Naive thymus-derived CD4-positive, alpha-beta T cell (primary cell): ENCODE measurements around the gene KSR2. TPM values are rescaled to one million over a fixed set of nuclear protein-coding genes. Genes with fewer than 3 reads are reported as not detected.
A peak's percentile ranks its signal among the peaks of the same experiment; 100 is the strongest.

Source experiments
- ATAC-seq: fragments of 150-1000 bp; cut with Tn5 transposase; 2 replicates; pipeline ENCODE4 v1.10.0; 2021; ENCODE audit warnings: mild to moderate bottlenecking, moderate library complexity
- CTCF ChIA-PET: fragments of 350-600 bp; sonication (Branson Sonifier 250); formaldehyde crosslinking; loops from one replicate; lab custom pipeline; 2021; ENCODE audit warnings: antibody characterized with exemption; lab: Charles Lee
- POLR2A ChIA-PET: fragments of 350-600 bp; sonication (Branson Sonifier 250); formaldehyde crosslinking; loops from one replicate; lab custom pipeline; 2021; ENCODE audit warnings: antibody characterized with exemption, inconsistent platforms; lab: Charles Lee
- DNase-seq, 9 donors: peaks; one replicate each; pipeline versions ENCODE4 v3.0.0 to v3.0.0-alpha.2; 2020 to 2022; ENCODE audit warnings: mixed read lengths in 1 of 9
- H3K27ac ChIP-seq: one replicate; pipeline ENCODE4 v1.7.0; 2013; ENCODE audit warnings: mild to moderate bottlenecking, low read depth, low read length, moderate library complexity
- H3K27me3 ChIP-seq, 2 donors: one replicate each; pipeline ENCODE4 v1.7.0; 2013; ENCODE audit warnings: low read length in 2 of 2, mild to moderate bottlenecking in 2 of 2, moderate library complexity in 2 of 2; ENCODE audit not compliant: control insufficient read depth in 2 of 2, insufficient read depth in 2 of 2
- H3K36me3 ChIP-seq, 3 experiments: 1 replicate in 2 of 3; 2 replicates in 1 of 3; pipeline ENCODE4 v1.7.0; 2013; ENCODE audit warnings: low read length in 3 of 3, mild to moderate bottlenecking in 3 of 3, moderate library complexity in 1 of 3; ENCODE audit not compliant: insufficient read depth in 3 of 3, control insufficient read depth in 2 of 3
- H3K4me1 ChIP-seq, 2 donors: one replicate each; pipeline ENCODE4 v1.7.0; 2013; ENCODE audit warnings: low read length in 2 of 2, mild to moderate bottlenecking in 2 of 2, moderate library complexity in 1 of 2; ENCODE audit not compliant: control insufficient read depth in 2 of 2, insufficient read depth in 2 of 2
- H3K4me3 ChIP-seq: 2 replicates; pipeline ENCODE4 v1.7.0; 2013; ENCODE audit warnings: mild to moderate bottlenecking, low read length
- H3K9me3 ChIP-seq, 3 experiments: 1 replicate in 2 of 3; 2 replicates in 1 of 3; pipeline ENCODE4 v1.7.0; 2013; ENCODE audit warnings: low read length in 3 of 3; ENCODE audit not compliant: control insufficient read depth in 2 of 3
- H3K27ac Mint-ChIP-seq, 9 donors: one replicate each; pipeline ENCODE4 v1.8.0; 2020 to 2022; ENCODE audit warnings: mixed read lengths in 9 of 9, mild to moderate bottlenecking in 8 of 9, moderate library complexity in 5 of 9, inconsistent platforms in 2 of 9
- H3K27me3 Mint-ChIP-seq, 5 donors: one replicate each; pipeline ENCODE4 v1.8.0; 2021 to 2022; ENCODE audit warnings: mixed read lengths in 5 of 5, mild to moderate bottlenecking in 1 of 5
- H3K36me3 Mint-ChIP-seq, 5 donors: one replicate each; pipeline ENCODE4 v1.8.0; 2020 to 2022; ENCODE audit warnings: mixed read lengths in 5 of 5, mild to moderate bottlenecking in 3 of 5, inconsistent platforms in 1 of 5
- H3K4me1 Mint-ChIP-seq, 7 donors: one replicate each; pipeline ENCODE4 v1.8.0; 2020 to 2022; ENCODE audit warnings: mixed read lengths in 7 of 7, mild to moderate bottlenecking in 3 of 7, inconsistent platforms in 1 of 7
- H3K4me3 Mint-ChIP-seq, 10 donors: one replicate each; pipeline ENCODE4 v1.8.0; 2020 to 2022; ENCODE audit warnings: mild to moderate bottlenecking in 10 of 10, mixed read lengths in 10 of 10, moderate library complexity in 6 of 10, inconsistent platforms in 2 of 10
- H3K9me3 Mint-ChIP-seq, 11 donors: one replicate each; pipeline ENCODE4 v1.8.0; 2020 to 2022; ENCODE audit warnings: mixed read lengths in 11 of 11, mild to moderate bottlenecking in 4 of 11, inconsistent platforms in 1 of 11, moderate library complexity in 1 of 11
- intact Hi-C, 2 donors: fragments of 100-400 bp; cut with micrococcal nuclease; formaldehyde crosslinking; loops; one replicate each; pipeline ENCODE4 v1.15.1; 2023
- polyA plus RNA-seq, 2 donors: library from polyadenylated mRNA; unstranded; fragments of 300-500 nt; fragmentation: Illumina TruSeq; gene quantifications; one replicate each; pipeline ENCODE4 v1.2.3, GENCODE V29; 2021
- total RNA-seq, 6 experiments: library from RNA in 5 of 6; stranded (reverse) in 5 of 6; gene quantifications; 1 replicate in 5 of 6; 2 replicates in 1 of 6; pipeline ENCODE4 v1.2.3 and lab custom pipeline; 2021 to 2026

The KSR2 gene
- total and polyA plus RNA-seq, 7 experiments from 2014 or later = 0.03 to 0.07 TPM; not detected in 5

GRCh38 chr12:117521346-117521745 is 447.4 kb downstream of the KSR2 start:
- Histone ChIP-seq H3K27ac (no peak overlapping the region), H3K27me3 (no peaks in the 10 kb centered on the region), H3K36me3 (no peaks in the 10 kb centered on the region), H3K9me3 (no peaks in the 10 kb centered on the region), H3K4me3 (no peak overlapping the region), H3K4me1 (no peaks in the 10 kb centered on the region)
- ChIA-PET POLR2A (no interaction called here), CTCF (no interaction called here)
- intact Hi-C loops = no loop called here
- Mint-ChIP-seq H3K9me3 (peaks cover 0 to 11% (median 5%) of the 10 kb centered on the region in 11 donors), H3K27ac (no peak overlapping the region), H3K27me3 (peaks cover 0 to 17% (median 4%) of the 10 kb centered on the region in 5 donors), H3K4me3 (no peak overlapping the region), H3K4me1 (no peaks in the 10 kb centered on the region), H3K36me3 (no peaks in the 10 kb centered on the region)
- DNase-seq (no peak), ATAC-seq (peak; percentile 26)

GRCh38 chr12:117518594-117519270 is 450.1 kb downstream of the KSR2 start:
- Mint-ChIP-seq H3K36me3 (no peaks in the 10 kb centered on the region), H3K9me3 (peaks cover 0 to 11% (median 5%) of the 10 kb centered on the region in 11 donors), H3K27me3 (peaks cover 0 to 24% (median 6%) of the 10 kb centered on the region in 5 donors), H3K4me3 (peak overlapping the region in 1 of 10 donors; percentile 19), H3K27ac (no peak overlapping the region), H3K4me1 (no peaks in the 10 kb centered on the region)
- Histone ChIP-seq H3K9me3 (no peaks in the 10 kb centered on the region), H3K27ac (no peak overlapping the region), H3K27me3 (no peaks in the 10 kb centered on the region), H3K4me3 (no peak overlapping the region), H3K36me3 (no peaks in the 10 kb centered on the region), H3K4me1 (no peaks in the 10 kb centered on the region)
- ATAC-seq (no peak), DNase-seq (no peak)
- intact Hi-C loops = no loop called here
- ChIA-PET CTCF (no interaction called here), POLR2A (no interaction called here)

GRCh38 chr12:117517219-117517739 is 451.5 kb downstream of the KSR2 start:
- Histone ChIP-seq H3K9me3 (no peaks in the 10 kb centered on the region), H3K4me3 (no peak overlapping the region), H3K27ac (no peak overlapping the region), H3K27me3 (no peaks in the 10 kb centered on the region), H3K4me1 (no peaks in the 10 kb centered on the region), H3K36me3 (no peaks in the 10 kb centered on the region)
- CTCF ChIA-PET = no interaction called here
- POLR2A ChIA-PET = no interaction called here
- no peaks in the 10 kb centered on the region for H3K4me1 Mint-ChIP-seq
- peaks cover 0 to 18% (median 8%) of the 10 kb centered on the region in 5 donors for H3K27me3 Mint-ChIP-seq
- no peak for ATAC-seq
- intact Hi-C loops = no loop called here
- no peak for DNase-seq
- H3K4me3 Mint-ChIP-seq = no peak overlapping the region
- H3K36me3 Mint-ChIP-seq = no peaks in the 10 kb centered on the region
- H3K27ac Mint-ChIP-seq = no peak overlapping the region
- H3K9me3 Mint-ChIP-seq = peaks cover 0 to 11% (median 6%) of the 10 kb centered on the region in 11 donors

GRCh38 chr12:117516034-117516433 is 452.8 kb downstream of the KSR2 start:
- no peak overlapping the region for H3K27ac ChIP-seq
- no peak for DNase-seq
- H3K4me1 ChIP-seq = no peaks in the 10 kb centered on the region
- no peaks in the 10 kb centered on the region for H3K36me3 ChIP-seq
- no peaks in the 10 kb centered on the region for H3K9me3 ChIP-seq
- no peak for ATAC-seq
- POLR2A ChIA-PET = no interaction called here
- CTCF ChIA-PET = no interaction called here
- Mint-ChIP-seq H3K9me3 (peaks cover 0 to 11% (median 5%) of the 10 kb centered on the region in 11 donors), H3K27ac (no peak overlapping the region), H3K4me3 (no peak overlapping the region), H3K27me3 (peaks cover 0 to 18% (median 6%) of the 10 kb centered on the region in 5 donors), H3K4me1 (no peaks in the 10 kb centered on the region), H3K36me3 (no peaks in the 10 kb centered on the region)
- intact Hi-C loops = no loop called here
- no peak overlapping the region for H3K4me3 ChIP-seq
- H3K27me3 ChIP-seq = no peaks in the 10 kb centered on the region

- CTCF ChIA-PET = no interaction called here
- H3K4me3 ChIP-seq = no peak overlapping the region
- no peaks in the 10 kb centered on the region for H3K36me3 Mint-ChIP-seq
- intact Hi-C loops = no loop called here
- H3K27ac Mint-ChIP-seq = no peak overlapping the region
- no peaks in the 10 kb centered on the region for H3K27me3 ChIP-seq
- H3K4me3 Mint-ChIP-seq = no peak overlapping the region
- ATAC-seq = no peak
- POLR2A ChIA-PET = no interaction called here
- no peak overlapping the region for H3K27ac ChIP-seq
- H3K9me3 ChIP-seq = no peaks in the 10 kb centered on the region
- H3K27me3 Mint-ChIP-seq = peaks cover 0 to 18% (median 4%) of the 10 kb centered on the region in 5 donors
- no peaks in the 10 kb centered on the region for H3K36me3 ChIP-seq
- no peaks in the 10 kb centered on the region for H3K4me1 ChIP-seq
- H3K9me3 Mint-ChIP-seq = peaks cover 0 to 8% (median 4%) of the 10 kb centered on the region in 11 donors
- H3K4me1 Mint-ChIP-seq = no peaks in the 10 kb centered on the region
- no peak for DNase-seq
These were observed 454.8 kb downstream of the KSR2 start for GRCh38 chr12:117514016-117514415.

- ATAC-seq = no peak
- Histone ChIP-seq H3K36me3 (no peaks in the 10 kb centered on the region), H3K27ac (no peak overlapping the region), H3K4me3 (no peak overlapping the region), H3K27me3 (no peaks in the 10 kb centered on the region), H3K4me1 (no peaks in the 10 kb centered on the region), H3K9me3 (no peaks in the 10 kb centered on the region)
- peaks cover 0 to 8% (median 2%) of the 10 kb centered on the region in 11 donors for H3K9me3 Mint-ChIP-seq
- no peak overlapping the region for H3K4me3 Mint-ChIP-seq
- intact Hi-C loops = no loop called here
- ChIA-PET CTCF (no interaction called here), POLR2A (no interaction called here)
- peaks cover 0 to 13% (median 8%) of the 10 kb centered on the region in 5 donors for H3K27me3 Mint-ChIP-seq
- no peak overlapping the region for H3K27ac Mint-ChIP-seq
- no peaks in the 10 kb centered on the region for H3K4me1 Mint-ChIP-seq
- no peak for DNase-seq
- no peaks in the 10 kb centered on the region for H3K36me3 Mint-ChIP-seq
These were observed 455.4 kb downstream of the KSR2 start for GRCh38 chr12:117513353-117513752.

GRCh38 chr12:117508468-117508867 is 460.3 kb downstream of the KSR2 start:
- Histone ChIP-seq H3K27me3 (no peaks in the 10 kb centered on the region), H3K4me3 (no peak overlapping the region), H3K4me1 (no peaks in the 10 kb centered on the region), H3K9me3 (no peaks in the 10 kb centered on the region), H3K36me3 (no peaks in the 10 kb centered on the region), H3K27ac (no peak overlapping the region)
- peaks cover 0 to 12% (median 0%) of the 10 kb centered on the region in 11 donors for H3K9me3 Mint-ChIP-seq
- H3K27me3 Mint-ChIP-seq = peaks cover 0 to 19% (median 13%) of the 10 kb centered on the region in 5 donors
- H3K27ac Mint-ChIP-seq = no peak overlapping the region
- no peaks in the 10 kb centered on the region for H3K4me1 Mint-ChIP-seq
- DNase-seq (no peak), ATAC-seq (no peak)
- H3K36me3 Mint-ChIP-seq = no peaks in the 10 kb centered on the region
- H3K4me3 Mint-ChIP-seq = no peak overlapping the region
- ChIA-PET POLR2A (no interaction called here), CTCF (no interaction called here)
- intact Hi-C loops = no loop called here
